Measurements from ENCODE around the gene PSMB11.

- TF ChIP-seq CTCF (IDR thresholded peaks at IDR 0.05) (no peak), POLR2A (IDR thresholded peaks at IDR 0.05) (no peak)
Measured at GRCh38 chr14:23077962-23078361, 36.0 kb downstream of the PSMB11 start.

Data from uterus (tissue), 2 donors.